SK-N-SH treated with all-trans-retinoic acid at 6 μM for 48 hours (cell line): Measurements from ENCODE around the gene ST6GALNAC6.

ENCODE experiments used
- ARNTL ChIP-seq: fragments of 450-650 bp; formaldehyde crosslinking; IDR thresholded peaks from 2 replicates; pipeline ENCODE4 v1.5.0; 2020; ENCODE audit warnings: low read depth, mild to moderate bottlenecking, moderate library complexity, borderline replicate concordance
- BACH2 ChIP-seq: fragments of 250-450 bp; sonication (Bioruptor Pico); IDR thresholded peaks from 2 replicates; pipeline ENCODE4 v1.9.0; 2021; ENCODE audit warnings: mild to moderate bottlenecking, borderline replicate concordance
- OSR1 ChIP-seq: fragments of 250-450 bp; sonication (Bioruptor Pico); IDR thresholded peaks from 2 replicates; pipeline ENCODE4 v1.8.0; 2022; ENCODE audit warnings: moderate library complexity, mild to moderate bottlenecking, inconsistent platforms
- RARB ChIP-seq: fragments of 250-450 bp; sonication (Bioruptor Pico); IDR thresholded peaks from 2 replicates; pipeline ENCODE4 v1.8.0; 2021; ENCODE audit warnings: mild to moderate bottlenecking, moderate library complexity
- SNAI2 ChIP-seq: fragments of 250-450 bp; sonication (Bioruptor Pico); IDR thresholded peaks from 2 replicates; pipeline ENCODE4 v1.5.0; 2020; ENCODE audit warnings: mild to moderate bottlenecking, moderate library complexity
- TCF4 ChIP-seq: fragments of 250-450 bp; sonication (Bioruptor Pico); IDR thresholded peaks from 2 replicates; pipeline ENCODE4 v1.8.0; 2021; ENCODE audit warnings: mild to moderate bottlenecking, moderate library complexity, borderline replicate concordance
- ZC3H10 ChIP-seq: fragments of 250-450 bp; sonication (Bioruptor Pico); IDR thresholded peaks from 2 replicates; pipeline ENCODE4 v1.5.1; 2021; ENCODE audit warnings: mild to moderate bottlenecking, moderate library complexity
- ZFP30 ChIP-seq: fragments of 450-650 bp; formaldehyde crosslinking; IDR thresholded peaks from 2 replicates; pipeline ENCODE4 v1.5.0; 2022; ENCODE audit warnings: mild to moderate bottlenecking, moderate library complexity
- TF ChIP-seq, protein P1 (sequence below): fragments of 250-450 bp; sonication (Bioruptor Pico); IDR thresholded peaks from 2 replicates; pipeline ENCODE4 v1.8.0; 2020; ENCODE audit warnings: mild to moderate bottlenecking, moderate library complexity, borderline replicate concordance
- TF ChIP-seq, protein P2 (sequence below): fragments of 250-450 bp; sonication (Bioruptor Pico); IDR thresholded peaks from 2 replicates; pipeline ENCODE4 v1.5.1; 2020; ENCODE audit warnings: low read depth, mild to moderate bottlenecking, moderate library complexity
- TF ChIP-seq, protein P3 (sequence below): fragments of 250-450 bp; sonication (Bioruptor Pico); IDR thresholded peaks from 2 replicates; pipeline ENCODE4 v1.5.0; 2020; ENCODE audit warnings: mild to moderate bottlenecking, moderate library complexity

DNA sequence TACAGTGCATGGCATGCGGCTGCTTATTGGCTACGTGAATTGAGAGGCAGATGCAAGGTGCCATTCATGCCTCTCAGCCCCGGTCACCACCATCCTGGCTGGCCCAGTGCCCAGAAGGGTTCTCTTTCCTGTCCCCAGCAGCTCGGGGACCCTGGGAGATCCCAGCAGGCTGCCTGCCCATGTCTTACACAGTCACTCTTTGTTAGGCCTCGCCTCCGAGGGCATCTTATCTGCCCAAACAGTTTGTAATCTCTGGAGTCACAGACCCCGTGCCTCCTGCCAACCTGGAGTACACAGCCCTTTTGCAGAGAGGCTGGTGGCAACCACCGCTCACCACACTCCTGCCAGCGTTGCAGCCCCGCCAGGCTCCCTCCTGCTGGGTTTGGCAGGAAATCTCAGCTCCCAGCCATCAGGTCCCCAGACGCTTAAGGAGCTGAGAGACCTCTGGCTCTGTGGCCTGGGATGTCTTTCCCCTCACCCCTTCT is 14.9 kb downstream of the ST6GALNAC6 start:
- TF ChIP-seq, protein P1, sequence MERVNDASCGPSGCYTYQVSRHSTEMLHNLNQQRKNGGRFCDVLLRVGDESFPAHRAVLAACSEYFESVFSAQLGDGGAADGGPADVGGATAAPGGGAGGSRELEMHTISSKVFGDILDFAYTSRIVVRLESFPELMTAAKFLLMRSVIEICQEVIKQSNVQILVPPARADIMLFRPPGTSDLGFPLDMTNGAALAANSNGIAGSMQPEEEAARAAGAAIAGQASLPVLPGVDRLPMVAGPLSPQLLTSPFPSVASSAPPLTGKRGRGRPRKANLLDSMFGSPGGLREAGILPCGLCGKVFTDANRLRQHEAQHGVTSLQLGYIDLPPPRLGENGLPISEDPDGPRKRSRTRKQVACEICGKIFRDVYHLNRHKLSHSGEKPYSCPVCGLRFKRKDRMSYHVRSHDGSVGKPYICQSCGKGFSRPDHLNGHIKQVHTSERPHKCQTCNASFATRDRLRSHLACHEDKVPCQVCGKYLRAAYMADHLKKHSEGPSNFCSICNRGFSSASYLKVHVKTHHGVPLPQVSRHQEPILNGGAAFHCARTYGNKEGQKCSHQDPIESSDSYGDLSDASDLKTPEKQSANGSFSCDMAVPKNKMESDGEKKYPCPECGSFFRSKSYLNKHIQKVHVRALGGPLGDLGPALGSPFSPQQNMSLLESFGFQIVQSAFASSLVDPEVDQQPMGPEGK = no peak
- TF ChIP-seq ZC3H10 (CRISPR knock-in tag) (no peak), TCF4 (CRISPR knock-in tag) (no peak), SNAI2 (CRISPR knock-in tag) (no peak), ZFP30 (CRISPR knock-in tag) (no peak), RARB (CRISPR knock-in tag) (no peak), BACH2 (CRISPR knock-in tag) (no peak), ARNTL (no peak), OSR1 (CRISPR knock-in tag) (no peak)
- TF ChIP-seq, protein P2, sequence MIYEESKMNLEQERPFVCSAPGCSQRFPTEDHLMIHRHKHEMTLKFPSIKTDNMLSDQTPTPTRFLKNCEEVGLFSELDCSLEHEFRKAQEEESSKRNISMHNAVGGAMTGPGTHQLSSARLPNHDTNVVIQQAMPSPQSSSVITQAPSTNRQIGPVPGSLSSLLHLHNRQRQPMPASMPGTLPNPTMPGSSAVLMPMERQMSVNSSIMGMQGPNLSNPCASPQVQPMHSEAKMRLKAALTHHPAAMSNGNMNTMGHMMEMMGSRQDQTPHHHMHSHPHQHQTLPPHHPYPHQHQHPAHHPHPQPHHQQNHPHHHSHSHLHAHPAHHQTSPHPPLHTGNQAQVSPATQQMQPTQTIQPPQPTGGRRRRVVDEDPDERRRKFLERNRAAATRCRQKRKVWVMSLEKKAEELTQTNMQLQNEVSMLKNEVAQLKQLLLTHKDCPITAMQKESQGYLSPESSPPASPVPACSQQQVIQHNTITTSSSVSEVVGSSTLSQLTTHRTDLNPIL (CRISPR knock-in tag) = no peak
- TF ChIP-seq, protein P3, sequence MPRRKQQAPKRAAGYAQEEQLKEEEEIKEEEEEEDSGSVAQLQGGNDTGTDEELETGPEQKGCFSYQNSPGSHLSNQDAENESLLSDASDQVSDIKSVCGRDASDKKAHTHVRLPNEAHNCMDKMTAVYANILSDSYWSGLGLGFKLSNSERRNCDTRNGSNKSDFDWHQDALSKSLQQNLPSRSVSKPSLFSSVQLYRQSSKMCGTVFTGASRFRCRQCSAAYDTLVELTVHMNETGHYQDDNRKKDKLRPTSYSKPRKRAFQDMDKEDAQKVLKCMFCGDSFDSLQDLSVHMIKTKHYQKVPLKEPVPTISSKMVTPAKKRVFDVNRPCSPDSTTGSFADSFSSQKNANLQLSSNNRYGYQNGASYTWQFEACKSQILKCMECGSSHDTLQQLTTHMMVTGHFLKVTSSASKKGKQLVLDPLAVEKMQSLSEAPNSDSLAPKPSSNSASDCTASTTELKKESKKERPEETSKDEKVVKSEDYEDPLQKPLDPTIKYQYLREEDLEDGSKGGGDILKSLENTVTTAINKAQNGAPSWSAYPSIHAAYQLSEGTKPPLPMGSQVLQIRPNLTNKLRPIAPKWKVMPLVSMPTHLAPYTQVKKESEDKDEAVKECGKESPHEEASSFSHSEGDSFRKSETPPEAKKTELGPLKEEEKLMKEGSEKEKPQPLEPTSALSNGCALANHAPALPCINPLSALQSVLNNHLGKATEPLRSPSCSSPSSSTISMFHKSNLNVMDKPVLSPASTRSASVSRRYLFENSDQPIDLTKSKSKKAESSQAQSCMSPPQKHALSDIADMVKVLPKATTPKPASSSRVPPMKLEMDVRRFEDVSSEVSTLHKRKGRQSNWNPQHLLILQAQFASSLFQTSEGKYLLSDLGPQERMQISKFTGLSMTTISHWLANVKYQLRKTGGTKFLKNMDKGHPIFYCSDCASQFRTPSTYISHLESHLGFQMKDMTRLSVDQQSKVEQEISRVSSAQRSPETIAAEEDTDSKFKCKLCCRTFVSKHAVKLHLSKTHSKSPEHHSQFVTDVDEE (CRISPR knock-in tag) = no peak
